ENCODE measurements around the gene TTC33.
"Not testable (repeated sequence)": the region's sequence is repeated elsewhere in the genome, so short reads cannot be mapped to it uniquely, and the experiment has no call there.

The TTC33 gene

GRCh38 chr5:40779561-40779960, 23.8 kb upstream of the TTC33 start:
- no peak for DNase-seq

- no peak for DNase-seq
These were observed 22.4 kb upstream of the TTC33 start for GRCh38 chr5:40778133-40778532.

- DNase-seq = no peak
These were observed 20.9 kb upstream of the TTC33 start for GRCh38 chr5:40776658-40776977.

GRCh38 chr5:40775846-40776657, 20.3 kb upstream of the TTC33 start:
- DNase-seq = no peak

GRCh38 chr5:40775085-40775845, 19.5 kb upstream of the TTC33 start:
- no peak for DNase-seq

- no peak for DNase-seq
These were observed 18.9 kb upstream of the TTC33 start for GRCh38 chr5:40774623-40775022.

- DNase-seq = no peak
These were observed 15.0 kb upstream of the TTC33 start for GRCh38 chr5:40770764-40771163.

GRCh38 chr5:40762705-40763104, 6.9 kb upstream of the TTC33 start:
- DNase-seq = no peak

GRCh38 chr5:40757400-40757799, 1.6 kb upstream of the TTC33 start:
- DNase-seq = no peak

- DNase-seq = peak in 3 of 4 experiments; percentile 7 to 48 (median 26)
These were observed 711 bp downstream of the TTC33 start for GRCh38 chr5:40755093-40755406.

- DNase-seq = no peak
These were observed 1.2 kb downstream of the TTC33 start for GRCh38 chr5:40754381-40755092.

GRCh38 chr5:40746703-40747102, 9.1 kb downstream of the TTC33 start:
- no peak for DNase-seq

GRCh38 chr5:40743771-40744170, 12.0 kb downstream of the TTC33 start:
- no peak for DNase-seq

- no peak for DNase-seq
These were observed 17.3 kb downstream of the TTC33 start for GRCh38 chr5:40738502-40738901.

- DNase-seq = no peak
These were observed 19.5 kb downstream of the TTC33 start for GRCh38 chr5:40736103-40736875.

GRCh38 chr5:40735609-40736008, 20.2 kb downstream of the TTC33 start:
- no peak for DNase-seq

- DNase-seq = no peak
These were observed 20.8 kb downstream of the TTC33 start for GRCh38 chr5:40734986-40735385.

GRCh38 chr5:40733879-40734563, 21.7 kb downstream of the TTC33 start:
- DNase-seq = no peak

GRCh38 chr5:40733434-40733833, 22.3 kb downstream of the TTC33 start:
- no peak for DNase-seq

GRCh38 chr5:40722497-40722911, 33.3 kb downstream of the TTC33 start:
- not testable (repeated sequence) for DNase-seq

GRCh38 chr5:40720069-40720468, 35.7 kb downstream of the TTC33 start:
- no peak for DNase-seq

- no peak for DNase-seq
These were observed 38.5 kb downstream of the TTC33 start for GRCh38 chr5:40717281-40717680.

GRCh38 chr5:40716590-40716989, 39.2 kb downstream of the TTC33 start:
- DNase-seq = no peak
